DND-41 (cell line): ENCODE data around the gene RABGAP1L.

Experiments used
- ATAC-seq: fragments of 200-7000 bp; cut with Tn5 transposase; 3 replicates; pipeline ENCODE4 v1.9.1; 2021; ENCODE audit warnings: low read depth; ENCODE audit not compliant: insufficient read depth
- DNase-seq: peaks from one replicate; pipeline ENCODE4 v3.0.0-alpha.2; 2020
- H2AFZ ChIP-seq: 2 replicates; pipeline ENCODE4 v1.6.0; 2012; ENCODE audit warnings: low read depth, low read length
- H3K27ac ChIP-seq: 2 replicates; pipeline ENCODE4 v1.5.1; 2012; ENCODE audit warnings: low read length, inconsistent platforms
- H3K27me3 ChIP-seq: fragments of 200-600 bp; sonication (generic); 2 replicates; pipeline ENCODE4 v1.6.0; 2012; ENCODE audit warnings: low read length, mild to moderate bottlenecking, inconsistent platforms; ENCODE audit not compliant: insufficient read depth, poor library complexity
- H3K36me3 ChIP-seq: 2 replicates; pipeline ENCODE4 v1.5.1; 2012; ENCODE audit warnings: low read length, inconsistent platforms; ENCODE audit not compliant: insufficient read depth
- H3K4me1 ChIP-seq: 2 replicates; pipeline ENCODE4 v1.5.1; 2012; ENCODE audit warnings: mild to moderate bottlenecking, low read length; ENCODE audit not compliant: insufficient read depth
- H3K4me2 ChIP-seq: 2 replicates; pipeline ENCODE4 v1.6.0; 2012; ENCODE audit warnings: mild to moderate bottlenecking, moderate library complexity, low read length, inconsistent platforms; ENCODE audit not compliant: insufficient read depth
- H3K4me3 ChIP-seq, 2 experiments: fragments of 200-600 bp in 1 of 2; shearing (Covaris generic) in 1 of 2; 2 replicates each; pipeline ENCODE4 v1.5.1; 2012 to 2016; ENCODE audit warnings: inconsistent platforms in 2 of 2, low read length in 2 of 2, mild to moderate bottlenecking in 2 of 2, low read depth in 1 of 2, moderate library complexity in 1 of 2
- H3K79me2 ChIP-seq: 2 replicates; pipeline ENCODE4 v1.6.0; 2012; ENCODE audit warnings: low read length, inconsistent platforms; ENCODE audit not compliant: insufficient read depth
- H3K9ac ChIP-seq: 2 replicates; pipeline ENCODE4 v1.6.0; 2012; ENCODE audit warnings: low read depth, mild to moderate bottlenecking, inconsistent platforms, low read length, moderate library complexity
- H3K9me3 ChIP-seq: 2 replicates; pipeline ENCODE4 v1.5.1; 2012; ENCODE audit warnings: low read length, moderate library complexity, mild to moderate bottlenecking, inconsistent platforms; ENCODE audit not compliant: insufficient read depth, severe bottlenecking
- H4K20me1 ChIP-seq: 2 replicates; pipeline ENCODE4 v1.6.0; 2012; ENCODE audit warnings: low read length; ENCODE audit not compliant: insufficient read depth
- CTCF ChIP-seq: IDR thresholded peaks from 2 replicates; pipeline ENCODE4 v1.5.1; 2012; ENCODE audit warnings: borderline replicate concordance, low read length, moderate library complexity, mild to moderate bottlenecking; ENCODE audit not compliant: poor library complexity, severe bottlenecking; ENCODE audit errors: extremely low read depth
- EZH2 ChIP-seq: IDR thresholded peaks from 3 replicates; pipeline ENCODE4 v1.6.1; 2012; ENCODE audit warnings: borderline replicate concordance, low read depth, mild to moderate bottlenecking, moderate library complexity, low read length, inconsistent platforms; ENCODE audit not compliant: severe bottlenecking

RABGAP1L gene

DNA sequence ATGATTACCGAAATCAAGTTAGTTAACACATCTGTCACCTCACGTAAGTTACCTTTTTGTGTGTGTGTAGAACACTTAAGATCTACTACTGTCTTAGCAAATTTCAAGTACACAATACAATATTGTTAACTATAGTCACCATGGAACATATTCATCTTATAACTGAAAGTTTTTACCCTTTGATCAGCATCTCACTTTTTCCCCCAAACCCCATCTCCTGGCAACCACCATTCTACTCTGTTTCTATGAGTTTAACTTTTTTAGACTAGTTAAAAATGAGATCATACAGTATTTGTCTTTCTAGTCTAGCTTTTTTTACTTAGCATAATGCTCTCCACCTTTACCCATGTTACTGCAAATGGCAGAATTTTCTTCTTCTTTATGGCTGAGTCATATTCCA, 124.7 kb downstream of the RABGAP1L start:
- H3K36me3 ChIP-seq, result peaks cover 8% of the 10 kb centered on the region; the same call in 1 of the 2 replicates
- no peaks in the 10 kb centered on the region for H3K79me2 ChIP-seq
- no peaks in the 10 kb centered on the region for H4K20me1 ChIP-seq
- ATAC-seq, result no peak
- TF ChIP-seq EZH2, result no peak
- TF ChIP-seq CTCF, result no peak
- no peak overlapping the region for H2AFZ ChIP-seq
- no peak overlapping the region for H3K9ac ChIP-seq
- no peaks in the 10 kb centered on the region for H3K9me3 ChIP-seq
- H3K4me1 ChIP-seq, result no peaks in the 10 kb centered on the region
- no peak overlapping the region for H3K4me3 ChIP-seq
- H3K27ac ChIP-seq, result no peak overlapping the region
- H3K4me2 ChIP-seq, result no peak overlapping the region
- H3K27me3 ChIP-seq, result no peaks in the 10 kb centered on the region
- DNase-seq, result no peak

DNA sequence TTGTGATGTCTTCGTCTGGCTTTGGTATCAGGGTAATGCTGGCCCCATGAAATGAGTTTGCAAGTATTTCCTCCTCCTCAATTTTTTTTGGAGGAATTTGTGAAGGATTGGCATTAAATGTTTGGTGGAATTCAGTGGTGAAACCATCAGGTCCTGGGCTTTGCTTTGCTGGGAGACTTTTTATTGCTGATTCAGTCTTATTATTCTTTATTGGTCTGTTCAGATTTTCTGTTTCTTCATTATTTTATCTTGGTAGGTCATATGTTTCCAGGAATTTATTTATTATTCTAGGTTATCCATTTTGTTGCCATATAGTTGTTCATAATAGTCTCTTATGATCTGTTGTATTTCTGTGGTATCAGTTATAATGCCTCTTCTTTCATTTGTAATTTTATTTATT, 126.7 kb downstream of the RABGAP1L start:
- Histone ChIP-seq H3K9me3 (peaks cover 4% of the 10 kb centered on the region), H4K20me1 (no peaks in the 10 kb centered on the region), H3K79me2 (no peaks in the 10 kb centered on the region), H3K4me1 (no peaks in the 10 kb centered on the region), H3K4me3 (no peak overlapping the region), H3K27ac (no peak overlapping the region), H3K4me2 (no peak overlapping the region), H3K9ac (no peak overlapping the region), H2AFZ (no peak overlapping the region), H3K36me3 (peaks cover 22% of the 10 kb centered on the region; the same call in 1 of the 2 replicates), H3K27me3 (no peaks in the 10 kb centered on the region)
- DNase-seq, result no peak
- TF ChIP-seq CTCF, result no peak
- no peak for TF ChIP-seq EZH2
- ATAC-seq, result no peak

GRCh38 chr1:174289644-174290310, 130.5 kb downstream of the RABGAP1L start:
- H3K9me3 ChIP-seq, result peaks cover 4% of the 10 kb centered on the region
- no peak overlapping the region for H3K4me3 ChIP-seq
- TF ChIP-seq EZH2 (no peak), CTCF (no peak)
- H3K27ac ChIP-seq, result no peak overlapping the region
- H4K20me1 ChIP-seq, result no peaks in the 10 kb centered on the region
- no peaks in the 10 kb centered on the region for H3K27me3 ChIP-seq
- ATAC-seq, result no peak
- H3K4me2 ChIP-seq, result no peak overlapping the region
- DNase-seq, result no peak
- H2AFZ ChIP-seq, result no peak overlapping the region
- no peak overlapping the region for H3K9ac ChIP-seq
- H3K4me1 ChIP-seq, result no peaks in the 10 kb centered on the region
- peaks cover 16% of the 10 kb centered on the region; the same call in 1 of the 2 replicates for H3K36me3 ChIP-seq
- no peaks in the 10 kb centered on the region for H3K79me2 ChIP-seq

DNA sequence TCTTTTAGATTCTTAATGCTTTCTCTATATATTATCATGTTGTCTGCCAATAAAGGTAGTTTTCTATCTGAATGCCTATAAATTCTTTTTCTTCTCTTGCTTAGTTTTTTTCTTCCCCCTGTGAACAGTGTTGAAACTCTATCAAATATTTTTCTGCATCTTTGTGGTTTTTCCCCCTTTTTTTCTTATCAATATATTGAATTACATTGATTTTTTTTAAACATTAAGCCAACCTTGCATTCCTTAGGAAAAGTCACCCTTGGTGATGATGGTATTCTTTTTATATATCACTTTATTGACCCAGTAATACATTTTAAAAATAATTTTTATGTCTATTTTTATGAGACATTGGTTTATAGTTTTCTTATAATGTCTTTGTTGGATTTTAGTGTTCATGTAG, 131.7 kb downstream of the RABGAP1L start:
- Histone ChIP-seq H3K9me3 (peaks cover 4% of the 10 kb centered on the region), H3K4me1 (no peaks in the 10 kb centered on the region), H3K27ac (no peak overlapping the region), H2AFZ (no peak overlapping the region), H3K27me3 (no peaks in the 10 kb centered on the region), H4K20me1 (no peaks in the 10 kb centered on the region), H3K4me2 (no peak overlapping the region), H3K36me3 (peaks cover 16% of the 10 kb centered on the region; the same call in 1 of the 2 replicates), H3K9ac (no peak overlapping the region), H3K79me2 (no peaks in the 10 kb centered on the region), H3K4me3 (no peak overlapping the region)
- TF ChIP-seq EZH2, result no peak
- no peak for TF ChIP-seq CTCF
- ATAC-seq (no peak), DNase-seq (no peak)
